8988T (cell line): ENCODE data around the gene PDGFC.
A peak's percentile ranks its signal among the peaks of the same experiment; 100 is the strongest.

ENCODE experiments used
- DNase-seq: peaks from one replicate; pipeline ENCODE4 v3.0.0; 2011

PDGFC gene

GRCh38 chr4:156972379-156973015 is 898 bp upstream of the PDGFC start:
- no peak for DNase-seq

- peak; percentile 13 for DNase-seq
Measured at GRCh38 chr4:156971165-156971675, 379 bp downstream of the PDGFC start.

GRCh38 chr4:156970501-156971164 is 966 bp downstream of the PDGFC start:
- DNase-seq, result peak; percentile 49

GRCh38 chr4:156969911-156970310 is 1.7 kb downstream of the PDGFC start:
- DNase-seq, result no peak

- no peak for DNase-seq
Measured at GRCh38 chr4:156969101-156969500, 2.5 kb downstream of the PDGFC start.

GRCh38 chr4:156968479-156968984 is 3.1 kb downstream of the PDGFC start:
- DNase-seq, result no peak

GRCh38 chr4:156966836-156967235 is 4.8 kb downstream of the PDGFC start:
- DNase-seq, result no peak

GRCh38 chr4:156963419-156963818 is 8.2 kb downstream of the PDGFC start:
- no peak for DNase-seq

- DNase-seq, result no peak
Measured at GRCh38 chr4:156962528-156962974, 9.0 kb downstream of the PDGFC start.

GRCh38 chr4:156962058-156962358 is 9.6 kb downstream of the PDGFC start:
- DNase-seq, result no peak

- DNase-seq, result no peak
Measured at GRCh38 chr4:156961196-156962057, 10.2 kb downstream of the PDGFC start.

- DNase-seq, result no peak
Measured at GRCh38 chr4:156959298-156959702, 12.3 kb downstream of the PDGFC start.

GRCh38 chr4:156958276-156959074 is 13.1 kb downstream of the PDGFC start:
- DNase-seq, result no peak

GRCh38 chr4:156957556-156957955 is 14.0 kb downstream of the PDGFC start:
- DNase-seq, result no peak

GRCh38 chr4:156956826-156957368 is 14.7 kb downstream of the PDGFC start:
- no peak for DNase-seq

- DNase-seq, result no peak
Measured at GRCh38 chr4:156956359-156956758, 15.2 kb downstream of the PDGFC start.

- no peak for DNase-seq
Measured at GRCh38 chr4:156954587-156954986, 17.0 kb downstream of the PDGFC start.

- DNase-seq, result no peak
Measured at GRCh38 chr4:156953951-156954350, 17.6 kb downstream of the PDGFC start.

GRCh38 chr4:156953001-156953400 is 18.6 kb downstream of the PDGFC start:
- no peak for DNase-seq

GRCh38 chr4:156952078-156952759 is 19.4 kb downstream of the PDGFC start:
- no peak for DNase-seq

GRCh38 chr4:156950948-156951347 is 20.7 kb downstream of the PDGFC start:
- no peak for DNase-seq

GRCh38 chr4:156950090-156950489 is 21.5 kb downstream of the PDGFC start:
- DNase-seq, result no peak
